HepG2 (cell line): ENCODE data around the gene PRKN. TPM values are rescaled to one million over a fixed set of nuclear protein-coding genes. Genes with fewer than 3 reads are reported as not detected.

Experiments
- ERF ChIP-seq: IDR thresholded peaks from 2 replicates; pipeline ENCODE4 v1.6.1; 2018; ENCODE audit warnings: missing biosample characterization, missing genetic modification reagents
- FOXA1 ChIP-seq, 2 experiments: fragments of 450-650 bp in 1 of 2; sonication (generic) in 1 of 2; formaldehyde crosslinking in 1 of 2; IDR thresholded peaks; 2 replicates each; pipeline versions ENCODE4 v1.4.0 to v1.6.1; 2016 to 2020; ENCODE audit warnings: missing genetic modification reagents in 1 of 2
- HNRNPLL ChIP-seq: fragments of 200-400 bp; formaldehyde crosslinking; IDR thresholded peaks from 2 replicates; pipeline ENCODE4 v1.6.1; 2017; ENCODE audit warnings: mild to moderate bottlenecking, low read depth, low read length; ENCODE audit not compliant: poor library complexity, severe bottlenecking
- MNT ChIP-seq: fragments of 450-650 bp; IDR thresholded peaks from 2 replicates; pipeline ENCODE4 v1.6.1; 2016
- NBN ChIP-seq: fragments of 450-650 bp; conservative IDR thresholded peaks from 2 replicates; pipeline ENCODE4 v1.6.1; 2017
- NFRKB ChIP-seq: fragments of 450-650 bp; IDR thresholded peaks from 2 replicates; pipeline ENCODE4 v1.6.1; 2017
- POLR2A ChIP-seq, 2 experiments: IDR thresholded peaks; 2 replicates each; pipeline ENCODE4 v1.6.1; 2011; ENCODE audit warnings: low read depth in 2 of 2, low read length in 2 of 2, mild to moderate bottlenecking in 1 of 2, moderate library complexity in 1 of 2; ENCODE audit not compliant: insufficient read depth in 1 of 2
- RNF2 ChIP-seq: fragments of 450-650 bp; conservative IDR thresholded peaks from 2 replicates; pipeline ENCODE4 v1.6.1; 2016; ENCODE audit warnings: low read depth
- ZSCAN21 ChIP-seq: sonication (generic); formaldehyde crosslinking; IDR thresholded peaks from 2 replicates; pipeline ENCODE4 v1.8.0; 2022; ENCODE audit warnings: mild to moderate bottlenecking, missing genetic modification reagents, moderate library complexity, borderline replicate concordance
- ZSCAN30 ChIP-seq: sonication (generic); formaldehyde crosslinking; IDR thresholded peaks from 2 replicates; pipeline ENCODE4 v1.5.0; 2020; ENCODE audit warnings: mild to moderate bottlenecking, missing genetic modification reagents
- polyA plus RNA-seq, 8 experiments: library from polyadenylated mRNA; depleted of rRNA in 3 of 8; stranded (reverse) in 7 of 8; unstranded in 1 of 8; fragments of >200 nt; fragmentation: Illumina TruSeq in 4 of 8; extraction: Trizol in 4 of 8; gene quantifications; 2 replicates each; pipeline versions ENCODE4 v1.2.1 to v1.2.3, GENCODE V29; 2011 to 2016; ENCODE audit warnings: low read depth in 4 of 8, missing spikeins in 1 of 8, mixed read lengths in 1 of 8; ENCODE audit not compliant: insufficient read depth in 1 of 8
- total RNA-seq, 5 experiments: library from RNA; depleted of rRNA; stranded (reverse); fragments of >200 nt; fragmentation: Illumina TruSeq; extraction: Trizol; gene quantifications; 2 replicates each; pipeline ENCODE4 v1.2.3, GENCODE V29; 2016; ENCODE audit warnings: low read depth in 1 of 5
- TF ChIP-seq, protein P1 (sequence below): sonication (generic); formaldehyde crosslinking; IDR thresholded peaks from 2 replicates; pipeline ENCODE4 v1.8.0; 2022; ENCODE audit warnings: mild to moderate bottlenecking, missing genetic modification reagents, moderate library complexity
- TF ChIP-seq, protein P2 (sequence below): sonication (generic); formaldehyde crosslinking; IDR thresholded peaks from 2 replicates; pipeline ENCODE4 v1.8.0; 2023; ENCODE audit warnings: mild to moderate bottlenecking, missing genetic modification reagents

PRKN gene
- total and polyA plus RNA-seq, 2 of the 13 experiments (the other 11 are each of a cell fraction or from before 2014, with no cell fraction given), result 0.31 to 0.44 TPM

DNA sequence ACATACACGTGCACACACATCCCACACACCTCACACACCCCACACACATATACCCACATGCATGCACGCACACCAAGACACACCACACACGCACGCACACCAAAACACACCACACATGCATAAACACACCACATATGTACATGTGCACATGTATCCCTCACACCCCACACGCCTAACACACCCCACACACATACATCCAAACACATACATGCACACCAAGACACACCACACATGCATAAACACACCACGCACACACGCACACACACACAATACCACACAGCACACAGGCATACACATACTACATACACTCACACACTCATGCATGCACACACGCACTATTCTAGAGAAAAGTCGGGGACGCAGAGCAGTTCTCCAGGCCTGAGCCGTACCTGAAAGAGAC lies 671.5 kb downstream of the PRKN start (continued):
- TF ChIP-seq RNF2 (no peak), ERF (CRISPR knock-in tag) (no peak), ZSCAN30 (CRISPR knock-in tag) (no peak), HNRNPLL (no peak), MNT (peak; percentile 83), FOXA1 (IDR thresholded peaks at IDR 0.05) (0 out of 2 replicates have a peak, but pooled peaks have one; percentile 25), FOXA1 (CRISPR knock-in tag; IDR thresholded peaks at IDR 0.05) (no peak), NBN (0 out of 2 replicates have a peak, but pooled peaks have one; percentile 63), ZSCAN21 (CRISPR knock-in tag) (no peak), NFRKB (peak; percentile 18; the same call in 1 of the 2 replicates), POLR2A (IDR thresholded peaks at IDR 0.05; ENCODE audit: insufficient read depth in 1 of 2, low read depth in 2 of 2, low read length in 2 of 2) (no peak)
- TF ChIP-seq, protein P1, sequence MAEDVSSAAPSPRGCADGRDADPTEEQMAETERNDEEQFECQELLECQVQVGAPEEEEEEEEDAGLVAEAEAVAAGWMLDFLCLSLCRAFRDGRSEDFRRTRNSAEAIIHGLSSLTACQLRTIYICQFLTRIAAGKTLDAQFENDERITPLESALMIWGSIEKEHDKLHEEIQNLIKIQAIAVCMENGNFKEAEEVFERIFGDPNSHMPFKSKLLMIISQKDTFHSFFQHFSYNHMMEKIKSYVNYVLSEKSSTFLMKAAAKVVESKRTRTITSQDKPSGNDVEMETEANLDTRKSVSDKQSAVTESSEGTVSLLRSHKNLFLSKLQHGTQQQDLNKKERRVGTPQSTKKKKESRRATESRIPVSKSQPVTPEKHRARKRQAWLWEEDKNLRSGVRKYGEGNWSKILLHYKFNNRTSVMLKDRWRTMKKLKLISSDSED (CRISPR knock-in tag), result no peak
- TF ChIP-seq, protein P2, sequence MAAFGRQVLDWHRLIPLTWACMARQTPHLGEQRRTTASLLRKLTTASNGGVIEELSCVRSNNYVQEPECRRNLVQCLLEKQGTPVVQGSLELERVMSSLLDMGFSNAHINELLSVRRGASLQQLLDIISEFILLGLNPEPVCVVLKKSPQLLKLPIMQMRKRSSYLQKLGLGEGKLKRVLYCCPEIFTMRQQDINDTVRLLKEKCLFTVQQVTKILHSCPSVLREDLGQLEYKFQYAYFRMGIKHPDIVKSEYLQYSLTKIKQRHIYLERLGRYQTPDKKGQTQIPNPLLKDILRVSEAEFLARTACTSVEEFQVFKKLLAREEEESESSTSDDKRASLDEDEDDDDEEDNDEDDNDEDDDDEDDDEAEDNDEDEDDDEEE (CRISPR knock-in tag), result no peak
